ENCODE results near the gene ESYT3. TPM values are rescaled to one million over a fixed set of nuclear protein-coding genes. Genes with fewer than 3 reads are reported as not detected.

Gene ESYT3
- total RNA-seq, 2 donors from 2014 or later, result 2.0 to 6.0 TPM

DNA sequence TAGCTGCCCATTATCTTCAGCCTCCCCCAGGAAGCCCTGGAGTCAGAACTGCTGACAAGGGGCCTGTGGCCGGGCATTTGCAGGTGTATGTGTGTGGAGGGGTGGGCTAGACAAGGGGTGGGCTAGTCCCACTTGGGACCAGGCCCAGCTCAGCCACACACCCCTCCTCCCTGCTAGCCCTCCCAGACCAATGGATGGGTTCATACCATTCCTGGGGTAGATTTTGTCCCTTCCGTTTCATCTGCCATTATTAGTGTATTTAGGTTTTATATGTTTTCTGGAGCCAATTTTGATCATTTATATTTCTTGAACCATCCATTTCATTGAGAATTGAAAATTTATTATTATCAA, 43.9 kb upstream of the ESYT3 start:
- Histone ChIP-seq H3K4me1 (no peaks in the 10 kb centered on the region), H3K4me3 (no peak overlapping the region), H3K27me3 (no peaks in the 10 kb centered on the region), H3K27ac (peak overlapping the region in 3 of 4 donors; percentile 24 to 56 (median 51)), H3K36me3 (replicated peaks in 1 of 2; ENCODE audit: insufficient read depth in 1 of 2, low read depth in 2 of 2) (no peaks in the 10 kb centered on the region), H3K9me3 (no peaks in the 10 kb centered on the region)
- DNase-seq (no peak), ATAC-seq (no peak)
- 73 to 86% methylated on average over 2 of the region's 2 CpGs for WGBS, 2 donors
- TF ChIP-seq POLR2A (IDR thresholded peaks at IDR 0.05), result no peak
- TF ChIP-seq, protein P1, sequence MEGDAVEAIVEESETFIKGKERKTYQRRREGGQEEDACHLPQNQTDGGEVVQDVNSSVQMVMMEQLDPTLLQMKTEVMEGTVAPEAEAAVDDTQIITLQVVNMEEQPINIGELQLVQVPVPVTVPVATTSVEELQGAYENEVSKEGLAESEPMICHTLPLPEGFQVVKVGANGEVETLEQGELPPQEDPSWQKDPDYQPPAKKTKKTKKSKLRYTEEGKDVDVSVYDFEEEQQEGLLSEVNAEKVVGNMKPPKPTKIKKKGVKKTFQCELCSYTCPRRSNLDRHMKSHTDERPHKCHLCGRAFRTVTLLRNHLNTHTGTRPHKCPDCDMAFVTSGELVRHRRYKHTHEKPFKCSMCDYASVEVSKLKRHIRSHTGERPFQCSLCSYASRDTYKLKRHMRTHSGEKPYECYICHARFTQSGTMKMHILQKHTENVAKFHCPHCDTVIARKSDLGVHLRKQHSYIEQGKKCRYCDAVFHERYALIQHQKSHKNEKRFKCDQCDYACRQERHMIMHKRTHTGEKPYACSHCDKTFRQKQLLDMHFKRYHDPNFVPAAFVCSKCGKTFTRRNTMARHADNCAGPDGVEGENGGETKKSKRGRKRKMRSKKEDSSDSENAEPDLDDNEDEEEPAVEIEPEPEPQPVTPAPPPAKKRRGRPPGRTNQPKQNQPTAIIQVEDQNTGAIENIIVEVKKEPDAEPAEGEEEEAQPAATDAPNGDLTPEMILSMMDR (IDR thresholded peaks at IDR 0.05), result no peak
- intact Hi-C loops (cut with DNase I), result no loop called here

GRCh38 chr3:138394156-138394555, 40.3 kb upstream of the ESYT3 start:
- ATAC-seq (no peak), DNase-seq (no peak)
- Histone ChIP-seq H3K4me1 (peaks cover 7% of the 10 kb centered on the region), H3K27ac (no peak overlapping the region), H3K36me3 (replicated peaks in 1 of 2; ENCODE audit: insufficient read depth in 1 of 2, low read depth in 2 of 2) (no peaks in the 10 kb centered on the region), H3K27me3 (no peaks in the 10 kb centered on the region), H3K9me3 (no peaks in the 10 kb centered on the region), H3K4me3 (no peak overlapping the region)
- intact Hi-C loops (cut with DNase I), result no loop called here
- WGBS, 2 donors, result 91 to 95% methylated on average over 4 of the region's 4 CpGs
- no peak for TF ChIP-seq POLR2A (IDR thresholded peaks at IDR 0.05)
- TF ChIP-seq, protein P1 (IDR thresholded peaks at IDR 0.05), result no peak

- intact Hi-C loops (cut with DNase I), result no loop called here
- 94 to 95% methylated on average over 5 of the region's 5 CpGs for WGBS, 2 donors
- ATAC-seq, result no peak
These were observed 39.7 kb upstream of the ESYT3 start for GRCh38 chr3:138394686-138395085.

DNA sequence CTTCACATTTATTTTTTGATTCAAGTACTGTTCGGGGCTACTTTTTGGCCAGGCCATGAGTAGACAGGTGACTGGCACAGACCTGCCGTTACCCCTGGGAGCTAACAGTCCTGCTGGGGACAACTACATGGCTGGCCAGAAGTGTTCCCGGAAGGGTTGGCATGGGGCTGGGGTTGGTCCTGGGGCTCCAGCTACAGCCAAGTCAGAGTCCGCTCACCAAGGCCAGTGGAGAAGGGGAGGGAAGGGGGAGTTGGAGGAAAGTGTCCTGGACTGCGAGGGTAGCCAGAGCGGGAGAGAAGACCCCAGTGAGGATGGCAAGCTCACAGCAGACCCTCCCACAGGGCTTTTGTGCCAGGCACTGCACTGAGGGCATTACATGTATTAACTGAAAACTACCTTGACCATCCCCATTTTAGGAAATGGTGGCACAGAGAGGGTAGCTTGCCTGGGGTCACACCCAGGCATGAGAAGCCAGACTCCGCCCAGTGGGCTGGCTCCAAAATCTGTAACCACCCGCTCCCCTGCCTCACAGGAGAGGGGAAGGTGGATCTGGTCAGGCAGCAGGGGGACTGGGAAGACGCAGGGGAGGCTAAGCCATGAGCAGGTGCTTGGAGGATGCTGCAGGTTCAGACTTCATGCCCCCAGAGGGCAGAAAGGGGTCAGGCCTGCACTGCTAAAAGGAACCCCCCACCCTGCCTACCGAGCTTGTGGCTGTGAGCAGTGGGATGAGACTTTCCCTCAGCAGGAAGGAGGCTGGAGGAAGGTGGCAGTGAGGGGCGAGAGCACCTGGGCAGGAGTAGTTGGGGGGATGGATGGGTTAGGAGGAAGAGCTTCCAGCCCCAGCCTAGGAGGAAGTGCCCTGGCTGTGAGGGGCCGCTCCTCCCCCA, 38.3 kb upstream of the ESYT3 start:
- ATAC-seq, result no peak
- WGBS, 2 donors, result 88 to 93% methylated on average over 10 to 12 of the region's 12 CpGs
- intact Hi-C loops (cut with DNase I), result no loop called here
- Histone ChIP-seq H3K36me3 (replicated peaks in 1 of 2; ENCODE audit: insufficient read depth in 1 of 2, low read depth in 2 of 2) (no peaks in the 10 kb centered on the region), H3K9me3 (no peaks in the 10 kb centered on the region), H3K27me3 (no peaks in the 10 kb centered on the region), H3K4me1 (peaks cover 7% of the 10 kb centered on the region), H3K27ac (no peak overlapping the region), H3K4me3 (no peak overlapping the region)
- no peak for DNase-seq
- TF ChIP-seq POLR2A (IDR thresholded peaks at IDR 0.05), result no peak
- TF ChIP-seq, protein P1 (IDR thresholded peaks at IDR 0.05), result no peak

More at GRCh38 chr3:138394686-138395085, 39.7 kb upstream of the ESYT3 start:
- no peak for TF ChIP-seq POLR2A (IDR thresholded peaks at IDR 0.05)
- TF ChIP-seq, protein P1 (IDR thresholded peaks at IDR 0.05), result no peak
- Histone ChIP-seq H3K9me3 (no peaks in the 10 kb centered on the region), H3K36me3 (replicated peaks in 1 of 2; ENCODE audit: insufficient read depth in 1 of 2, low read depth in 2 of 2) (no peaks in the 10 kb centered on the region), H3K27me3 (no peaks in the 10 kb centered on the region), H3K27ac (no peak overlapping the region), H3K4me3 (no peak overlapping the region), H3K4me1 (peaks cover 7% of the 10 kb centered on the region)
- DNase-seq, result no peak

Data from body of pancreas (tissue), 4 donors.